GM12878 (cell line): ENCODE data around the gene SERPINB10. TPM values are rescaled to one million over a fixed set of nuclear protein-coding genes. Genes with fewer than 3 reads are reported as not detected.
A peak's percentile ranks its signal among the peaks of the same experiment; 100 is the strongest.

Experiments
- BCL11A ChIP-seq: IDR thresholded peaks from 2 replicates; pipeline ENCODE4 v1.6.1; 2011; ENCODE audit warnings: low read depth, low read length
- BCL3 ChIP-seq: IDR thresholded peaks from 2 replicates; pipeline ENCODE4 v1.6.1; 2011; ENCODE audit warnings: borderline replicate concordance, low read depth, mild to moderate bottlenecking, moderate library complexity, low read length; ENCODE audit not compliant: insufficient read depth, poor library complexity, severe bottlenecking
- BRCA1 ChIP-seq: IDR thresholded peaks from 2 replicates; pipeline ENCODE4 v1.6.1; 2011; ENCODE audit warnings: low read depth, low read length, improper control_type of control experiment
- CHD2 ChIP-seq: IDR thresholded peaks from 2 replicates; pipeline ENCODE4 v1.6.1; 2011; ENCODE audit warnings: low read depth, low read length, improper control_type of control experiment, borderline replicate concordance
- CHD4 ChIP-seq: fragments of 200-600 bp; sonication (generic); IDR thresholded peaks from 2 replicates; pipeline ENCODE4 v1.6.1; 2016; ENCODE audit warnings: mild to moderate bottlenecking
- E2F4 ChIP-seq: IDR thresholded peaks from 2 replicates; pipeline ENCODE4 v1.6.1; 2012; ENCODE audit warnings: low read depth, low read length, improper control_type of control experiment
- FOXM1 ChIP-seq: IDR thresholded peaks from 2 replicates; pipeline ENCODE4 v1.6.1; 2012; ENCODE audit warnings: low read depth, mild to moderate bottlenecking, inconsistent platforms, low read length, moderate library complexity
- GATAD2B ChIP-seq: fragments of 450-650 bp; conservative IDR thresholded peaks from 2 replicates; pipeline ENCODE4 v1.6.1; 2017; ENCODE audit warnings: low read depth, mild to moderate bottlenecking, moderate library complexity
- HCFC1 ChIP-seq: fragments of 150-350 bp; IDR thresholded peaks from 2 replicates; pipeline ENCODE4 v1.6.1; 2014; ENCODE audit warnings: low read length
- IKZF1 ChIP-seq: fragments of 450-650 bp; conservative IDR thresholded peaks from 2 replicates; pipeline ENCODE4 v1.6.1; 2017; ENCODE audit warnings: antibody characterized with exemption, mild to moderate bottlenecking
- IRF4 ChIP-seq: IDR thresholded peaks from 2 replicates; pipeline ENCODE4 v1.6.1; 2011; ENCODE audit warnings: low read depth, low read length
- JUND ChIP-seq: IDR thresholded peaks from 2 replicates; pipeline ENCODE4 v1.6.1; 2012; ENCODE audit warnings: low read depth, mild to moderate bottlenecking, low read length, improper control_type of control experiment, moderate library complexity
- MYB ChIP-seq: fragments of 150-350 bp; IDR thresholded peaks from 2 replicates; pipeline ENCODE4 v1.6.1; 2014; ENCODE audit warnings: mild to moderate bottlenecking, low read depth, low read length, borderline replicate concordance
- NFIC ChIP-seq: IDR thresholded peaks from 2 replicates; pipeline ENCODE4 v1.6.1; 2012; ENCODE audit warnings: low read depth, mild to moderate bottlenecking, inconsistent platforms, low read length, moderate library complexity
- RFX5 ChIP-seq: IDR thresholded peaks from 2 replicates; pipeline ENCODE4 v1.6.1; 2011; ENCODE audit warnings: low read depth, low read length, improper control_type of control experiment
- RUNX3 ChIP-seq: IDR thresholded peaks from 2 replicates; pipeline ENCODE4 v1.6.1; 2012; ENCODE audit warnings: low read length, inconsistent platforms
- SP1 ChIP-seq: IDR thresholded peaks from one replicate; pipeline ENCODE4 v1.6.1; 2011; ENCODE audit warnings: low read depth, low read length
- STAT3 ChIP-seq: IDR thresholded peaks from 2 replicates; pipeline ENCODE4 v1.6.1; 2011; ENCODE audit warnings: low read depth, low read length, improper control_type of control experiment
- TCF7 ChIP-seq: IDR thresholded peaks from 2 replicates; pipeline ENCODE4 v1.6.1; 2014; ENCODE audit warnings: antibody characterized with exemption, borderline replicate concordance
- polyA plus RNA-seq, 11 experiments: library from polyadenylated mRNA; depleted of rRNA in 4 of 11; unstranded in 6 of 11; stranded (reverse) in 5 of 11; fragments of >200 nt; fragmentation: Nextera tagmentation in 4 of 11; fragmentation: Illumina TruSeq in 1 of 11; extraction: Ambion mirVana in 4 of 11; extraction: Trizol in 1 of 11; gene quantifications; 1 replicate in 1 of 11; 2 replicates in 10 of 11; pipeline versions ENCODE4 v1.2.1 to v1.2.3, GENCODE V29; 2011 to 2016; ENCODE audit warnings: inconsistent platforms in 2 of 11, missing spikeins in 2 of 11, low read depth in 1 of 11
- total RNA-seq, 4 experiments: library from RNA; depleted of rRNA in 3 of 4; stranded (reverse); fragments of >200 nt in 3 of 4; fragmentation: Illumina TruSeq in 1 of 4; extraction: Trizol in 1 of 4; gene quantifications; 2 replicates each; pipeline versions ENCODE4 v1.2.1 to v1.2.3, GENCODE V29; 2013 to 2021

Gene SERPINB10
- total and polyA plus RNA-seq, 10 of the 15 experiments (the other 5 are each of a cell fraction or from before 2014, with no cell fraction given): 12.0 to 83.5 (median 24.1) TPM

GRCh38 chr18:63951302-63951705 is 43.5 kb downstream of the SERPINB10 start (continued):
- peak; percentile 78; the same call in 1 of the 2 replicates for TF ChIP-seq BCL11A
- TF ChIP-seq CHD2: no peak
- no peak for TF ChIP-seq HCFC1
- TF ChIP-seq TCF7: no peak
- peak; percentile 88 for TF ChIP-seq IRF4
- TF ChIP-seq RFX5: no peak
- TF ChIP-seq NFIC: peak; percentile 91; the same call in 1 of the 2 replicates
- TF ChIP-seq FOXM1: peak; percentile 73; the same call in 1 of the 2 replicates
- TF ChIP-seq JUND: 0 out of 2 replicates have a peak, but pooled peaks have one; percentile 19
- TF ChIP-seq MYB: no peak
- TF ChIP-seq CHD4: no peak
- no peak for TF ChIP-seq BRCA1
- TF ChIP-seq SP1: no peak
- no peak for TF ChIP-seq E2F4
- TF ChIP-seq BCL3: peak; percentile 79
- no peak for TF ChIP-seq STAT3
- TF ChIP-seq IKZF1: peak; percentile 65
- no peak for TF ChIP-seq GATAD2B
- peak; percentile 95 for TF ChIP-seq RUNX3
